Astrocyte (in vitro differentiated cells and primary cell): ENCODE results near the gene ARIH2.

Experiments
- CTCF ChIP-seq: IDR thresholded peaks from 2 replicates; pipeline ENCODE4 v1.5.1; 2011; ENCODE audit warnings: low read depth, mild to moderate bottlenecking, inconsistent platforms, low read length, moderate library complexity; ENCODE audit not compliant: insufficient read depth
- EZH2 ChIP-seq: IDR thresholded peaks from 2 replicates; pipeline ENCODE4 v1.6.1; 2012; ENCODE audit warnings: mild to moderate bottlenecking, low read length, inconsistent platforms; ENCODE audit not compliant: insufficient read depth

GRCh38 chr3:49015765-49016164 is 97.1 kb downstream of the ARIH2 start:
- TF ChIP-seq EZH2, result no peak
- no peak for TF ChIP-seq CTCF
